IMR-90 (cell line): Measurements from ENCODE around the gene RAC2. TPM values are rescaled to one million over a fixed set of nuclear protein-coding genes. Genes with fewer than 3 reads are reported as not detected.

Source experiments
- ATAC-seq: fragments of 200-7000 bp; cut with Tn5 transposase; 2 replicates; pipeline ENCODE4 v1.9.1; 2020; ENCODE audit warnings: low read depth, mild to moderate bottlenecking, moderate library complexity
- BruUV-seq: library from RNA; stranded (reverse); fragments of 400-500 nt; replicated peaks from 2 replicates; lab custom pipeline; 2021; lab: Mats Ljungman, UMichigan
- CTCF ChIA-PET: fragments of 300-600 bp; formaldehyde crosslinking; extraction: SDS; loops from one replicate; lab custom pipeline; 2021; ENCODE audit warnings: antibody characterized with exemption; lab: Yijun Ruan, JAX
- POLR2A ChIA-PET: fragments of 300-600 bp; sonication (Branson Sonifier 250); formaldehyde crosslinking; loops from one replicate; lab custom pipeline; 2022; ENCODE audit warnings: antibody characterized with exemption; ENCODE audit not compliant: unreplicated experiment; lab: Charles Lee
- DNase-seq: peaks from one replicate; pipeline ENCODE4 v3.0.0; 2013
- H2AFZ ChIP-seq: replicated peaks from 2 replicates; pipeline ENCODE3; 2013; ENCODE audit warnings: low read length, mild to moderate bottlenecking; ENCODE audit not compliant: poor library complexity
- H2AK5ac ChIP-seq: 2 replicates; pipeline ENCODE4 v1.6.1; 2013; ENCODE audit warnings: low read depth, low read length, inconsistent platforms
- H2AK9ac ChIP-seq: replicated peaks from 2 replicates; pipeline ENCODE3; 2013; ENCODE audit warnings: mild to moderate bottlenecking, low read depth, low read length, moderate library complexity; ENCODE audit not compliant: poor library complexity
- H2BK120ac ChIP-seq: 2 replicates; pipeline ENCODE4 v1.6.1; 2013; ENCODE audit warnings: low read depth, low read length, inconsistent platforms
- H2BK15ac ChIP-seq: 3 replicates; pipeline ENCODE4 v1.6.1; 2013; ENCODE audit warnings: low read depth, low read length, inconsistent platforms
- H2BK20ac ChIP-seq: 2 replicates; pipeline ENCODE4 v1.6.1; 2013; ENCODE audit warnings: low read depth, mild to moderate bottlenecking, inconsistent platforms, low read length, moderate library complexity
- H2BK5ac ChIP-seq: 2 replicates; pipeline ENCODE4 v1.6.1; 2013; ENCODE audit warnings: mild to moderate bottlenecking, low read depth, low read length, inconsistent platforms; ENCODE audit not compliant: poor library complexity, severe bottlenecking
- H3K14ac ChIP-seq: replicated peaks from 2 replicates; pipeline ENCODE4 v1.6.1; 2013; ENCODE audit warnings: low read depth, low read length, inconsistent platforms
- H3K18ac ChIP-seq: 2 replicates; pipeline ENCODE4 v1.6.1; 2013; ENCODE audit warnings: low read depth, low read length, control low read depth
- H3K23ac ChIP-seq: 2 replicates; pipeline ENCODE4 v1.6.1; 2013; ENCODE audit warnings: low read depth, low read length, inconsistent platforms
- H3K27ac ChIP-seq: 2 replicates; pipeline ENCODE4 v1.5.1; 2013; ENCODE audit warnings: mild to moderate bottlenecking, control low read depth, low read length; ENCODE audit not compliant: insufficient read depth
- H3K27me3 ChIP-seq: 2 replicates; pipeline ENCODE4 v1.6.1; 2013; ENCODE audit warnings: low read length; ENCODE audit not compliant: control insufficient read depth, insufficient read depth
- H3K36me3 ChIP-seq: 2 replicates; pipeline ENCODE4 v1.6.1; 2013; ENCODE audit warnings: low read length, mixed read lengths; ENCODE audit not compliant: control insufficient read depth, insufficient read depth
- H3K4ac ChIP-seq: 2 replicates; pipeline ENCODE4 v1.6.1; 2013; ENCODE audit warnings: low read depth, low read length, inconsistent platforms
- H3K4me1 ChIP-seq: 2 replicates; pipeline ENCODE4 v1.6.1; 2013; ENCODE audit warnings: low read length, mixed read lengths; ENCODE audit not compliant: control insufficient read depth, insufficient read depth
- H3K4me2 ChIP-seq: 2 replicates; pipeline ENCODE4 v1.6.1; 2013; ENCODE audit warnings: low read depth, mild to moderate bottlenecking, control low read depth, low read length, moderate library complexity
- H3K4me3 ChIP-seq: 2 replicates; pipeline ENCODE4 v1.5.1; 2013; ENCODE audit warnings: low read depth, mild to moderate bottlenecking, control low read depth, low read length, moderate library complexity; ENCODE audit not compliant: insufficient read depth
- H3K56ac ChIP-seq: 2 replicates; pipeline ENCODE4 v1.6.1; 2013; ENCODE audit warnings: low read length, inconsistent platforms; ENCODE audit not compliant: insufficient read depth; ENCODE audit errors: extremely low read depth
- H3K79me1 ChIP-seq, 2 experiments: 2 replicates each; pipeline ENCODE4 v1.6.1; 2013; ENCODE audit warnings: low read length in 2 of 2, inconsistent platforms in 1 of 2, low read depth in 1 of 2
- H3K9ac ChIP-seq: 2 replicates; pipeline ENCODE4 v1.6.1; 2013; ENCODE audit warnings: low read depth, low read length, control low read depth
- H3K9me1 ChIP-seq: 2 replicates; pipeline ENCODE4 v1.6.1; 2013; ENCODE audit warnings: low read length, inconsistent platforms; ENCODE audit not compliant: insufficient read depth
- H3K9me3 ChIP-seq: 2 replicates; pipeline ENCODE4 v1.6.1; 2013; ENCODE audit warnings: low read length; ENCODE audit not compliant: control insufficient read depth, insufficient read depth
- H4K20me1 ChIP-seq: 2 replicates; pipeline ENCODE4 v1.6.1; 2013; ENCODE audit warnings: low read length, inconsistent platforms; ENCODE audit not compliant: insufficient read depth
- H4K5ac ChIP-seq: 2 replicates; pipeline ENCODE4 v1.6.1; 2013; ENCODE audit warnings: mild to moderate bottlenecking, low read depth, low read length, control low read depth
- H4K8ac ChIP-seq, 2 experiments: 2 replicates each; pipeline ENCODE4 v1.6.1; 2013; ENCODE audit warnings: low read depth in 2 of 2, low read length in 2 of 2, control low read depth in 1 of 2, inconsistent platforms in 1 of 2
- H4K91ac ChIP-seq: 2 replicates; pipeline ENCODE4 v1.6.1; 2013; ENCODE audit warnings: low read depth, low read length, inconsistent platforms; ENCODE audit not compliant: insufficient read depth
- CEBPB ChIP-seq: IDR thresholded peaks from 2 replicates; pipeline ENCODE4 v1.6.1; 2012; ENCODE audit warnings: low read depth, low read length, improper control_type of control experiment
- MAFK ChIP-seq: IDR thresholded peaks from 2 replicates; pipeline ENCODE4 v1.6.1; 2012; ENCODE audit warnings: low read depth, low read length, improper control_type of control experiment
- MAZ ChIP-seq: IDR thresholded peaks from 2 replicates; pipeline ENCODE4 v1.6.1; 2012; ENCODE audit warnings: low read depth, mild to moderate bottlenecking, low read length, improper control_type of control experiment, moderate library complexity, borderline replicate concordance
- NFE2L2 ChIP-seq: fragments of 150-350 bp; IDR thresholded peaks from 2 replicates; pipeline ENCODE4 v1.6.1; 2016; ENCODE audit warnings: low read depth, mild to moderate bottlenecking, low read length
- RAD21 ChIP-seq: IDR thresholded peaks from 2 replicates; pipeline ENCODE4 v1.6.1; 2012; ENCODE audit warnings: low read length, improper control_type of control experiment
- WGBS, 2 experiments: methylation state at CpG; one replicate each; pipeline versions ENCODE4 v1.1.5 to v1.1.7; 2013; ENCODE audit warnings: missing lambda C conversion rate in 2 of 2; ENCODE audit not compliant: insufficient read length in 1 of 2; ENCODE audit errors: extremely low coverage in 2 of 2; 5-methylcytosine and 5-hydroxymethylcytosine counted together
- dilution Hi-C: fragments of 300-500 bp; cut with HindIII; formaldehyde crosslinking; loops from one replicate; pipeline ENCODE4 v1.14.3; 2018; ENCODE audit warnings: low sequenced_read_pairs; ENCODE audit not compliant: unreplicated experiment
- in situ Hi-C: fragments of 300-500 bp; cut with MboI; formaldehyde crosslinking; loops from 3 replicates; pipeline ENCODE4 v1.14.3; 2019; ENCODE audit warnings: low sequenced_read_pairs, inconsistent platforms, mixed read lengths
- intact Hi-C: fragments of 100-400 bp; cut with micrococcal nuclease; formaldehyde crosslinking; loops from 2 replicates; pipeline ENCODE4 v1.10.0; 2022
- polyA plus RNA-seq, 3 experiments: library from polyadenylated mRNA; depleted of rRNA; stranded (reverse); fragments of >200 nt; gene quantifications; 2 replicates each; pipeline ENCODE4 v1.2.3, GENCODE V29; 2012; ENCODE audit warnings: low replicate concordance in 1 of 3
- total RNA-seq: library from RNA; depleted of rRNA; stranded (reverse); fragments of >200 nt; gene quantifications from 2 replicates; pipeline ENCODE4 v1.2.3, GENCODE V29; 2012

Gene RAC2
- total and polyA plus RNA-seq, 2 of the 4 experiments (the other 2 are of a cell fraction), result 10.0 to 72.3 TPM

- BruUV-seq, result no TSS peak
- Histone ChIP-seq H3K4me2 (no peak overlapping the region), H4K5ac (no peak overlapping the region), H3K27ac (no peak overlapping the region), H2AFZ (no peak overlapping the region), H3K9me3 (no peaks in the 10 kb centered on the region), H4K8ac (no peak overlapping the region), H2AK5ac (peak overlapping the region; percentile 33; the same call in 1 of the 2 replicates), H2AK9ac (peak overlapping the region; percentile 31), H4K91ac (no peak overlapping the region), H2BK5ac (no peak overlapping the region), H3K27me3 (no peaks in the 10 kb centered on the region; the same call in 1 of the 2 replicates), H3K18ac (no peak overlapping the region), H3K4ac (no peak overlapping the region), H2BK120ac (no peak overlapping the region), H3K9me1 (peaks cover 3% of the 10 kb centered on the region; the same call in 1 of the 2 replicates), H2BK15ac (no peak overlapping the region), H3K4me3 (no peak overlapping the region), H3K56ac (no peak overlapping the region), H2BK20ac (no peak overlapping the region), H3K4me1 (peaks cover 4% of the 10 kb centered on the region), H4K20me1 (no peaks in the 10 kb centered on the region), H3K14ac (0 out of 2 replicates have a peak overlapping the region, but pooled peaks have one; percentile 4), H3K36me3 (no peaks in the 10 kb centered on the region), H3K79me1 (peaks cover 0 to 11% of the 10 kb centered on the region in 2 experiments; a peak in 1 of 4 replicates), H3K9ac (no peak overlapping the region), H3K23ac (no peak overlapping the region)
- ATAC-seq (peak; percentile 61), DNase-seq (peak; percentile 41)
- dilution Hi-C loops (no loop called here), intact Hi-C loops (no loop called here), in situ Hi-C loops (no loop called here)
- CTCF ChIA-PET, result no interaction called here
- POLR2A ChIA-PET, result no interaction called here
- WGBS, 2 experiments, result 68% methylated on average over 10 of the region's 20 CpGs; no CpG with 5 or more reads in 1 of the 2 experiments
- TF ChIP-seq CEBPB (no peak), NFE2L2 (no peak), MAZ (peak; percentile 24; the same call in 1 of the 2 replicates), RAD21 (no peak), MAFK (no peak)
These were observed 6.4 kb downstream of the RAC2 start for GRCh38 chr22:37237371-37238268.
